HepG2 (cell line): ENCODE measurements around the gene KIFAP3. TPM values are rescaled to one million over a fixed set of nuclear protein-coding genes. Genes with fewer than 3 reads are reported as not detected.

Experiments
- AHR ChIP-seq: IDR thresholded peaks from 2 replicates; pipeline ENCODE4 v1.6.1; 2018; ENCODE audit warnings: missing genetic modification reagents, missing compliant biosample characterization
- FOXP4 ChIP-seq: sonication (generic); formaldehyde crosslinking; IDR thresholded peaks from 2 replicates; pipeline ENCODE4 v1.4.0; 2020; ENCODE audit warnings: missing genetic modification reagents
- LBX2 ChIP-seq: sonication (generic); formaldehyde crosslinking; IDR thresholded peaks from 2 replicates; pipeline ENCODE4 v1.5.0; 2020; ENCODE audit warnings: missing genetic modification reagents, mild to moderate bottlenecking, borderline replicate concordance
- MBNL3 ChIP-seq: fragments of 250-450 bp; sonication (Bioruptor Pico); conservative IDR thresholded peaks from 2 replicates; pipeline ENCODE4 v1.8.0; 2022; ENCODE audit warnings: mild to moderate bottlenecking, inconsistent platforms
- NR1H2 ChIP-seq: sonication (generic); formaldehyde crosslinking; IDR thresholded peaks from 2 replicates; pipeline ENCODE4 v1.8.1; 2022; ENCODE audit warnings: low read depth, missing genetic modification reagents, borderline replicate concordance
- TFE3 ChIP-seq: IDR thresholded peaks from 2 replicates; pipeline ENCODE4 v1.6.1; 2016
- TOPORS ChIP-seq: sonication (generic); formaldehyde crosslinking; IDR thresholded peaks from 2 replicates; pipeline ENCODE4 v1.8.0; 2023; ENCODE audit warnings: mild to moderate bottlenecking, missing genetic modification reagents
- TRIM22 ChIP-seq: fragments of 450-650 bp; IDR thresholded peaks from 2 replicates; pipeline ENCODE4 v1.6.1; 2017
- ZC3H13 ChIP-seq: sonication (generic); formaldehyde crosslinking; IDR thresholded peaks from 2 replicates; pipeline ENCODE4 v1.8.1; 2023; ENCODE audit warnings: mild to moderate bottlenecking, missing genetic modification reagents, moderate library complexity
- ZNF335 ChIP-seq: sonication (generic); formaldehyde crosslinking; IDR thresholded peaks from 2 replicates; pipeline ENCODE4 v1.4.0; 2020; ENCODE audit warnings: missing genetic modification reagents
- ZNF33B ChIP-seq: sonication (generic); formaldehyde crosslinking; IDR thresholded peaks from 2 replicates; pipeline ENCODE4 v1.5.1; 2020; ENCODE audit warnings: mild to moderate bottlenecking, missing genetic modification reagents
- ZNF512 ChIP-seq: sonication (generic); formaldehyde crosslinking; IDR thresholded peaks from 2 replicates; pipeline ENCODE4 v1.4.0; 2020; ENCODE audit warnings: mild to moderate bottlenecking, missing genetic modification reagents
- ZNF543 ChIP-seq: sonication (generic); formaldehyde crosslinking; IDR thresholded peaks from 2 replicates; pipeline ENCODE4 v1.4.0; 2020; ENCODE audit warnings: mild to moderate bottlenecking, missing genetic modification reagents
- ZNF639 ChIP-seq: conservative IDR thresholded peaks from 2 replicates; pipeline ENCODE4 v1.6.1; 2018; ENCODE audit warnings: missing genetic modification reagents
- ZNF710 ChIP-seq: sonication (generic); formaldehyde crosslinking; IDR thresholded peaks from 2 replicates; pipeline ENCODE4 v1.5.0; 2020; ENCODE audit warnings: mild to moderate bottlenecking, missing genetic modification reagents, borderline replicate concordance
- ZNF768 ChIP-seq: sonication (generic); formaldehyde crosslinking; IDR thresholded peaks from 2 replicates; pipeline ENCODE4 v1.4.0; 2020; ENCODE audit warnings: missing genetic modification reagents
- polyA plus RNA-seq, 8 experiments: library from polyadenylated mRNA; depleted of rRNA in 3 of 8; stranded (reverse) in 7 of 8; unstranded in 1 of 8; fragments of >200 nt; fragmentation: Illumina TruSeq in 4 of 8; extraction: Trizol in 4 of 8; gene quantifications; 2 replicates each; pipeline versions ENCODE4 v1.2.1 to v1.2.3, GENCODE V29; 2011 to 2016; ENCODE audit warnings: low read depth in 4 of 8, missing spikeins in 1 of 8, mixed read lengths in 1 of 8; ENCODE audit not compliant: insufficient read depth in 1 of 8
- total RNA-seq, 5 experiments: library from RNA; depleted of rRNA; stranded (reverse); fragments of >200 nt; fragmentation: Illumina TruSeq; extraction: Trizol; gene quantifications; 2 replicates each; pipeline ENCODE4 v1.2.3, GENCODE V29; 2016; ENCODE audit warnings: low read depth in 1 of 5

Gene KIFAP3
- total and polyA plus RNA-seq, 2 of the 13 experiments (the other 11 are each of a cell fraction or from before 2014, with no cell fraction given): 3.4 to 10.0 TPM

GRCh38 chr1:170074250-170075157 is at the start of gene KIFAP3 (continued):
- TF ChIP-seq FOXP4 (CRISPR knock-in tag): no peak
- 0 out of 2 replicates have a peak, but pooled peaks have one; percentile 44 for TF ChIP-seq ZNF335 (CRISPR knock-in tag)
- no peak for TF ChIP-seq ZNF512
- no peak for TF ChIP-seq ZNF768 (CRISPR knock-in tag)
- TF ChIP-seq ZNF639 (CRISPR knock-in tag): no peak
- TF ChIP-seq MBNL3 (CRISPR knock-in tag): no peak
- no peak for TF ChIP-seq ZC3H13 (CRISPR knock-in tag)
- TF ChIP-seq ZNF33B (CRISPR knock-in tag): peak; percentile 35; the same call in 1 of the 2 replicates
- no peak for TF ChIP-seq ZNF543 (CRISPR knock-in tag)
- TF ChIP-seq LBX2 (CRISPR knock-in tag): no peak
- no peak for TF ChIP-seq TFE3 (CRISPR knock-in tag)
- TF ChIP-seq ZNF710 (CRISPR knock-in tag): 0 out of 2 replicates have a peak, but pooled peaks have one; percentile 35
- TF ChIP-seq NR1H2 (CRISPR knock-in tag): no peak
- no peak for TF ChIP-seq TOPORS (CRISPR knock-in tag)
- no peak for TF ChIP-seq TRIM22
- no peak for TF ChIP-seq AHR
